A549 treated with ZK216348 at 1 μM for 4 hours (cell line): Measurements from ENCODE around the gene TRIAP1. TPM values are rescaled to one million over a fixed set of nuclear protein-coding genes. Genes with fewer than 3 reads are reported as not detected.

Source experiments
- total RNA-seq: library from RNA; stranded (reverse); fragments of 200-300 nt; extraction: Qiagen RNA extraction; gene quantifications from 5 replicates; pipeline ENCODE4 v1.2.3, GENCODE V29; 2022; ENCODE audit warnings: low read depth

TRIAP1 gene
- total RNA-seq, result 64.1 to 93.0 TPM (median 72.4 TPM) in 5 replicates

GRCh38 chr12:120445911-120446843 is at the start of gene TRIAP1, which contains the start of gene GATC:
Gene TRIAP1 (minus strand): TSS chr12:120446384. CDS start chr12:120446372, 12 bp downstream.
Gene GATC (plus strand): TSS chr12:120446444. CDS start chr12:120446481, 37 bp downstream.

GRCh38 chr12:120469450-120470149 is 23.4 kb upstream of the TRIAP1 start, which contains the start of gene SRSF9:
Gene SRSF9 (minus strand): TSS chr12:120469748. CDS start chr12:120469609, 139 bp downstream.

GRCh38 chr12:120437735-120438494 is 8.3 kb downstream of the TRIAP1 start, which contains the start of gene COX6A1:
Gene COX6A1 (plus strand): TSS chr12:120438113. CDS start chr12:120438127, 14 bp downstream.

Other genes starting within 250 kb of the TRIAP1 start
- 3,146 to 3,508 TPM (median 3,402 TPM) in 5 replicates for gene RPLP0, start 245.3 kb downstream of the TRIAP1 start, total RNA-seq
- gene PXN, start 180.7 kb downstream of the TRIAP1 start, total RNA-seq, result 155 to 226 TPM (median 194 TPM) in 5 replicates
- gene RNU4-2, start 154.5 kb downstream of the TRIAP1 start, total RNA-seq, result not detected in 5 replicates
- gene RNU4-1, start 153.1 kb downstream of the TRIAP1 start, total RNA-seq, result not detected in 5 replicates
- gene SIRT4, start 144.1 kb downstream of the TRIAP1 start, total RNA-seq, result 0.66 to 1.6 TPM (median 0.98 TPM) in 5 replicates
- not detected in 5 replicates for gene PLA2G1B, start 118.6 kb downstream of the TRIAP1 start, total RNA-seq
- 0.50 to 1.4 TPM (median 1.2 TPM) in 5 replicates for gene MSI1, start 77.2 kb downstream of the TRIAP1 start, total RNA-seq
- 658 to 856 TPM (median 772 TPM) in 5 replicates for gene COX6A1, start 8.3 kb downstream of the TRIAP1 start, total RNA-seq
- gene GATC, start 60 bp upstream of the TRIAP1 start, total RNA-seq, result 19.4 to 26.1 TPM (median 24.1 TPM) in 5 replicates
- gene SRSF9, start 23.4 kb upstream of the TRIAP1 start, total RNA-seq, result 197 to 241 TPM (median 226 TPM) in 5 replicates
- gene DYNLL1, start 49.7 kb upstream of the TRIAP1 start, total RNA-seq, result 592 to 753 TPM (median 641 TPM) in 5 replicates
- 24.4 to 30.2 TPM (median 25.9 TPM) in 5 replicates for gene COQ5, start 82.8 kb upstream of the TRIAP1 start, total RNA-seq
- 99.9 to 108 TPM (median 101 TPM) in 5 replicates for gene RNF10, start 88.0 kb upstream of the TRIAP1 start, total RNA-seq
- 44.5 to 57.8 TPM (median 51.4 TPM) in 5 replicates for gene POP5, start 135.0 kb upstream of the TRIAP1 start, total RNA-seq
- 0.22 to 0.57 TPM (median 0.27 TPM) in 4 of 5 replicates, not detected in the other for gene CABP1, start 194.2 kb upstream of the TRIAP1 start, total RNA-seq
- gene MLEC, start 240.8 kb upstream of the TRIAP1 start, total RNA-seq, result 80.1 to 125 TPM (median 93.4 TPM) in 5 replicates